NCI-H1436 treated with DMSO at 0.1 percent for 48 hours (cell line): ENCODE results near the gene EIF3I.

Source experiments
- DNase-seq: peaks from one replicate; lab custom pipeline; 2025; lab: John Stamatoyannopoulos, UW

Gene EIF3I

GRCh38 chr1:32266921-32267591 is 44.8 kb downstream of the EIF3I start:
- no peak for DNase-seq

- DNase-seq, result no peak
Observed at GRCh38 chr1:32269744-32270143, 47.5 kb downstream of the EIF3I start.

- no peak for DNase-seq
Observed at GRCh38 chr1:32272557-32273390, 50.6 kb downstream of the EIF3I start.

- DNase-seq, result peak; percentile 82
Observed at GRCh38 chr1:32273391-32274208, 51.4 kb downstream of the EIF3I start.

GRCh38 chr1:32274646-32275340 is 52.6 kb downstream of the EIF3I start:
- no peak for DNase-seq

- DNase-seq, result no peak
Observed at GRCh38 chr1:32275424-32275823, 53.2 kb downstream of the EIF3I start.

- DNase-seq, result no peak
Observed at GRCh38 chr1:32276032-32276782, 54.0 kb downstream of the EIF3I start.
